GM18517 (cell line): ENCODE data around the gene ODAD2.

Experiments used
- ATAC-seq: cut with Tn5 transposase; IDR thresholded peaks from one replicate; pipeline ENCODE4 v1.9.1; 2021; ENCODE audit warnings: mild to moderate bottlenecking, moderate library complexity; ENCODE audit not compliant: unreplicated experiment

The ODAD2 gene

GRCh38 chr10:27774831-27775230, 224.0 kb downstream of the ODAD2 start:
- ATAC-seq: no peak

DNA sequence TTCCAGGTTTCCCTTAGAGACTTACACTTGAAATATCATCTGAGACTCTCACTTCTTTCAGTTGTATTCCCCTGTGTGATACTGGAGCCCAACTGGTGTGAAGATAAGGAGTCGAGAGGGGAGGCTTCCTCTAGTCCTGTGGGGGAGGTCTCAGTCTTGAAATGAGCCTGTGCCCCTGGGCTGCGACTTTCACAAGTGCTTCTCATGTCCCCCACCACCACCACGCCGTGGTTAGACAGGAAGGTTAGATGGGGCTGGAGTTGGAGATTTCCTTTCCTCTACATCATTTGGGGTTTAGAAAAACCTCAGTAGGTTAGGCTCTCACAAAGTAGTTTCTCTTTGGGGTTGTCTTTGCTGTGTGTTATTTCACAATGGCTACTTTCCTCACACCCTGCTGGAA, 227.6 kb downstream of the ODAD2 start:
- no peak for ATAC-seq

- ATAC-seq: no peak
Observed at GRCh38 chr10:27770181-27770580, 228.7 kb downstream of the ODAD2 start.
